ENCODE data around the gene ADAM17.

- no peak for TF ChIP-seq GATA2 (IDR thresholded peaks at IDR 0.05; ENCODE audit: low read depth, low read length)
- TF ChIP-seq GATA3 (IDR thresholded peaks at IDR 0.05; ENCODE audit: low read depth, low read length): no peak
Observed at GRCh38 chr2:9524291-9524690, 31.3 kb downstream of the ADAM17 start.
